GM18505 (cell line): ENCODE data around the gene VAV2.
"Not testable (repeated sequence)": the region's sequence is repeated elsewhere in the genome, so short reads cannot be mapped to it uniquely, and the experiment has no call there.

ENCODE experiments used
- ATAC-seq: cut with Tn5 transposase; IDR thresholded peaks from one replicate; pipeline ENCODE4 v1.9.1; 2021; ENCODE audit not compliant: unreplicated experiment
- POLR2A ChIP-seq: IDR thresholded peaks from 4 replicates; pipeline ENCODE4 v1.6.1; 2011; ENCODE audit warnings: borderline replicate concordance; ENCODE audit not compliant: insufficient read depth, insufficient read length; ENCODE audit errors: extremely low read depth

VAV2 gene

DNA sequence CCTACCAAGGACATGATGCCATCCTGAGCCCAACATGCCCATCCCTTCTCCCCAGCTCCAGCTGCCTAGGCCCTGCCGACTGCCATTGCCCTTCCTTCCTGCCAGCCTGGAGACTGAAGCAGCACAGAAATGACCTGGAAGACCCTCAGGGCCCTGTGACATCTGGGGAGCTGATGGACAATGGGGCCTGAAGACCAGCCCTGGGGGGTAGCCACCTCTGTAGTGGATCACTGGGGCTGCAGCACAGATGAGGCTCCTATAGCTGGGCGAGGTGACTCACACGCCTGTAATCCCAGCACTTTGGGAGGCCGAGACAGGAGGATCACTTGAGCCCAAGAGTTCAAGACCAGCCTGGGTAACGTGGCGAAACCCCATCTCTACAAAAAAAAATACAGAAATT lies 86.6 kb downstream of the VAV2 start:
- no peak for ATAC-seq
- no peak for TF ChIP-seq POLR2A

DNA sequence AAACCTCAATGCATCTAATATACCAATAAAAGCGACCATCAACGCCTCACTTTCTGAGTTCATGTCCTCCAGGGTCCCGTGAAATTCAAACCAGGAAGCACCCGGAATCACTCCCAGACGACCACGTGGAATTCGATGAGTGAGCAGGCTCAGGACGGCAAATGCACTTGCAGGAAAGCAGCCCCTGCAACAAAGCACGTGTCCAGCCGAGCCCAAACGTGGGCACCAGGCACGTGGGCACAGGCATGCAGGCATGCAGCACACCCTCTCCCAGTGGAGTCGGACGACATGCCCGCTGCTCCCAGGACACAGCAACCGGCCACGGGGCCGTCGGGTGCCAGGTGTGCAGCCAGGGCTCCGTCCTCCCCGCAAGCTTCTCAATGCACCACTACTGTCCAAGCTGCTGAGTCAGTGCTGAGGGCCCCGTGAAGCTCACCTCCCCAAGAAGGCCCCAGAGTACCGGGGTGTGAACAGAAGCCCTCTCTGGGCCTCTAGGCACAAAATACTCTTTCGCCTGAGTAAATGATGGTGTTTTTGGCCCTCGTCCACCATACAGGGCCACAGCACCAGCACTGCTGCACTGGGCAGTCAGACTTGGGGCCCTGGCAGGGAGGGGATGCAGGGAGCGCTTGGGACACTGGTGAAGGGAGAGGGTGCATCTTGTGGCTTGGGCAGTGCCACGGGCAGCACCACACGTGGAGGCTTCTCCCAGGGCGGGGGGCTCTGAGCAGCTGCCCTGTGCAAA lies 87.6 kb downstream of the VAV2 start:
- no peak for ATAC-seq
- TF ChIP-seq POLR2A: no peak

DNA sequence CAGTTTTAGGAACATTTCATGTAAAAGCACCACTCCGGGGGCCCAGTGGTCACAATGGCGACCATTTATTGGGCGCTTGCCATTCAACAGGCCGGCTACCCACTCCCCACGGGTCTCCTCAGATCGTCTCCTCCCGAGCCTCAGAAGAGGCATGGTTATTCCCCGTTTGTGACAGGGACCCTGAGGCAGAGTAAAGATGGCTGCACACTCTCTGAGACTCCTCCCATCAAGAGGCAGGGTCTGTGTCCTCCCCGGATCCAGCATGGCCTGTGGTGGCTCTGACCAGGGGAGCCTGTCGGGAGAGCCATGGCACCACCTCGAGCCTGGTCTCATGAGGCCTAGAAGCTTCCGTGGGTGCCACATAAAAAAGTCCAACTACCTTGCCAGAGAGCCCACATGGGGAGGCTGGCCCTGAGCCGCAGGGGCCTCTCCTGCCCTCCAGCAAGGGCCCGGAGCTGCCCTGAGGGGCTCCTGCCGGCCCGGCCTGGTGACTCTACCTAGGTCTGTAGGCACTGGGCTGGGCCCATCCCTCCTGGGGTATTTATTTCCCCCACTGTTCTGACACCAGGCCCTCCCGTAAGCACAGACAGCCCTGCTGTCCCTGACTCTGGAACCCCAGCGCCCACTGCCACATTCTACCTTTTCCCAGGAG lies 90.8 kb downstream of the VAV2 start:
- TF ChIP-seq POLR2A: no peak
- ATAC-seq: no peak

DNA sequence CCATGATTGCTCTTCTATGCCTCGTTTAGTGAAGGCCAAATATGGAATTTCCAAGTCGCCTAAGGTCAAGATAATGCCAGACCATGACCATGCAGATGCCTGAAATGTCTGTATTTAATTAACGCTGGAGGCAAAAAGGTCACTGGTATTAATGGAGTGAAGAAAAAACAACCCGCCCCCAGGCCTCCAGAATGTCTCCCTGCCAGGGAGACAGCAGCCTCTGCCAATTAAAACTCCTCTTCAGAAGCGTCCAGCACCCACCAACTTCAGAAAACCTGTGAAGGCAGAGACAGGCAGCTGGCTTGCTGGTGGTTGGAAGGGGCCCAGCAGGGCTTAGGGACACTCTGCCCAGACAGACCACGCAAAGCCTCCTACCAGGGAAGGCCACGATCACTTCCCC lies 94.4 kb downstream of the VAV2 start:
- TF ChIP-seq POLR2A: no peak

DNA sequence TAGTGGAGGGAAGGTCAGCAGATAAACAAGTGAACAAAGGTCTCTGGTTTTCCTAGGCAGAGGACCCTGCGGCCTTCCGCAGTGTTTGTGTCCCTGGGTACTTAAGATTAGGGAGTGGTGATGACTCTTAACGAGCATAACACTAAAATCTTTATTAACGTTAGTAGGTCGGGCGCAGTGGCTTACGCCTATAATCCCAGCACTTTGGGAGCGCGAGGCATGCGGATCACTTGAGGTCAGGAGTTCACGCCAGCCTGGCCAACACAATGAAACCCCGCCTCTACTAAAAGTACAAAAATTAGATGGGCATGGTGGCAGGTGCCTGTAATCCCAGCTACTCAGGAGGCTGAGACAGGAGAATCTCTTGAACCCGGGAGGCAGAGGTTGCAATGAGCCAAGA lies 96.1 kb downstream of the VAV2 start:
- ATAC-seq: not testable (repeated sequence)

More for the DNA sequence above, 94.4 kb downstream of the VAV2 start:
- no peak for ATAC-seq

DNA sequence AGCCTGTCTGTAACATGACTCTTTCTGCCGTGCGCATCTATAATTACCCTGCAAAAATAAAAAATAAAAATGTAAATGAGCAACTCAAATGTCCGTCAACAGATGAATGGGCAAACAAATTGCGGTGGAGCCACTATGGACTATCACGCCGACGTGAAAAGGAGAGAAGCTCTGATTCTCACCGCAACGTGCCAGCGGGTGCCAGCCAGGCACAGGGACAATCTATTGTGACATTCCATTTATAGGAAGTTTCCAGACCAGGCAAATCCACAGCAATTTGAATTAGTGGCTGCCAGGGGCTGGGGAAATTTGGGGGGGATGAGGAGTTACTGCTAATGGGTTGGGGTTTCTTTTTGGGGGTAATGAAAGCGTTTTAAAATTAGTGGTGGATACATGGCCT lies 96.8 kb downstream of the VAV2 start:
- ATAC-seq: no peak

DNA sequence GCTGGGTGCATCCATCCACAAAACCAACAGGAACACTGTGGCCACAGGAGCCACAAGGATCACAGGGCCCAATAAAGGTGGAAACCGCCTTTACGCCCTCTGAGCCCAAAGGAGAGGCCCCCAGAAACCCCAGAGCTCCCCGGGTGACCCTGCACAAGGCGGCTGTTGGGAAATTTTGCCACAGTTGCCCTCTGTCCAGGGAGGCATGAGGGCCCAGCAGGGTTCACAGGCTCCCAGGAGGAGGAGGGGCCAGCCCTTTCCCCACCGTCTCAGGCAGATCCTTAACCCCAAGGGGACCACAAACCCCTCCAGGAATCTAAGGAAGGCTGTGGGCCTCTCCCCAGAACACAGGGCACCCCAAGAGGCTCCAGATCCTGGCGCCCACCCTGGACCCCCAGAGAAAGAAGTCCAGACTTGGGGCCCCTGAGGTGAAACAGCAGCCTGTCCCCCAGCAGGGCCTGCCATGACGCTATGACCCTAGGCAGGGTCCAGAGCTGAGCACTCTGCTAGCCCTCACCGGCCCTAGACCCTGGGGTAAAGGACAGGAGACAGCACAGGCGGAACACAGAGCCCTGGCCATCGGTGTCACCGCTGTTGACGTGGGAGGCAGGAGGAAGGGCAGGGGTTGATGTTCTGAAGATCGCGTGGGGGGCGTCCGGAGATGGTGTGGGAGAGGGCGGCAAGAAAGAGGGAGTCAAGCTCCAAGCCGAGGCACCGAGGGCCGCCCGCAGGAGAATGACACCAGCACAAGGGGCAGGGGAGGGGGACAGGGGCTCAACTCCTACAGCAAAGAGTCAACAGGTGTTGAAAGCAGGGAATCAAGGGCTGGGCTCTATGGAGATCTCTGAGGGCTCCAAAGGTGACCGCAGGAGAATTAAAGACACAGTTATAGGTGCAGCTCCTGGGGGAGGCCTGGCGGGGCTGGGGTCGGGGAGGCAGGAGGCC lies 97.5 kb downstream of the VAV2 start:
- no peak for TF ChIP-seq POLR2A
- no peak for ATAC-seq

More for the DNA sequence above, 96.8 kb downstream of the VAV2 start:
- no peak for TF ChIP-seq POLR2A

DNA sequence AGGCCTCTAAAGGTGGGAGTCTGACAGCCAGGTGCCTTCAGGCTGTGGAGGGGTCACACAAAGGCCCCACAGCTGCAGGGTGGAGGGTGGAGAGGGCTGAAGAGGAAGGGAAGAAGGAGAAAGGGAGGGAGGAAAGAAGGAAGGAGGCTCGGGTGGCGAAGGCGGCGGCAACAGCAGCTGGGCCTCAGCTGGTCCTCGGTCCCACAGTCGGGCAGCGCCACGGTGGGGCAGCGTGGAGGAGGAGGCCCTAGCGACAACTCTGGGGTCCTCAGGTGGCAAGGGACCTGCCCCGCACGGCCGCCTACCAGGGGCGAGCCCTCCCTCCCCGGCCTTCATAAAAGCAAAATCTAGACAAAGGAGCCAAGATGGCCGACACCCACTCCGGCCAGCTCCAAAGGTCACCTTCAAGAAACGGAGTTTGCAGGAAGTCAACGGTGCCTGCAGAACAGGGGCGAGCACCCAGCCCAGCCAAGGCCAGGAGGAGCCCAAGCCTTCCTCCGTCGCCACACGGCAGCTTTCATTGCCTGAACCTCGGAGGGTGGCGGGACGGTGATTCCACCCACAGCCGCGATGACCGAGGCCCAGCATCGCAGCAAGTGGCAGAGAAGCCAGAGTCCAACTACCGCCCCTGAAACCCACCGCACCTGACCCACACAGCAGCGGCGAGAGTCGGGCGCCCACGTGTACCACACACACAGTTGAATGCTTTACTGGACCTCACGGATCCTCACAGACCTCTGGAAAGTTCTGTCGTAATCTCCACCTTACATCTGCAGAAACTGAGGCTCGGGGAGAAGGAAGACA lies 98.7 kb downstream of the VAV2 start:
- no peak for TF ChIP-seq POLR2A
- ATAC-seq: no peak

DNA sequence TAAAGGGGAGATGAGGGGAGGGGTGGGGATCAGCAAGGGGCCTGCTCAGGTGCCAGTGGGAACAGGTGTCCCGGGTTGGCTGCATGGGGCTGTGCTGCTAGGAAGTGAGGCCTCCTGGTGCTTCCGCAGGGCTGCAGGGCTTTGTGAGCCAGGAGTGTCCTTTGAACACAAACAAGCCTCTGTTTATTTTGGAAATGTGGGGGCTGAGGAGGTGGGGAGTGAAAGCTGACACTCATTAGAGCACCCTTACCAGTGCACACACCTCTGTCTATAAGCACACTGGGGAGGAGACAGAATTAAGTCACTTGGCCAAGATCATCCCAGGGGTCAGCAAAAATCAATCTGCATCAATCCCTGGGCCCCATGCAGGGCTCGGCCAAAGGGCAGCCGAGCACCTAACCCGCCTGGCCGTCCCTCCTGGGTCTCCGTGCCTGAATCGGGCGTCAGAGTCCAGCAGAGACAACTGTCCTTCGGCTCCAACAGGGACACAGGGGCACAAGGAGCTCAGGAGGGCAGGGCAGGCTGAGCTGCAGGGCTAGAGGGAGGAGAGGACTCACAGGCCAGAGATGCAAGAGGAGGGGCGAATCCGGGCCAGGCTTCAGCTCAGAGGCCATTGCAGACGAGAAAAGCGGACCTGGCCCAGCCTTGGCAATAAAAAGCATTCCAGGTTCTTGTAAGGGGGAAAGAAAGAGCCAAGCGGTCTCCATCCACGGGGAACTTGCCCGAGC lies 99.8 kb downstream of the VAV2 start:
- no peak for ATAC-seq

DNA sequence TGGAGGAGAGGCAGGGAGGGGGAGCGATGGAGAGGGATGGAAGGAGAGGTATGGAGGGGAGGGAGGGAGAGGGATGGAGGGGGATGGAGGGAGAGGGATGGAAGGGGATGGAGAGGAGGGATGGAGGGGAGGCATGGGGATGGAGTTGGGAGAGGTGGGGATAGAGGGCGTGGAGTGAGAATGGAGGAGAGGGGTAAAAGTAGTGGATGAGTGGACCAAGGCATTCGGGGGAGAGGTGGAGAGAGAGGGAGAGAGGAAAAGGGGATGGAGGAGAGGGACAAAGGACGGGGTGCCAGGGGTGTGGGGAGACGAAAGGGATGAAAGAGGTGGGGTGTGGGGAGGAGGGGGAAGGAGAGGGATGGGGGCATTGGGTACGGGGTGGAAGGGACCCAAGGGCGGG lies 100.4 kb downstream of the VAV2 start:
- TF ChIP-seq POLR2A: no peak
- ATAC-seq: no peak

More for the DNA sequence above, 99.8 kb downstream of the VAV2 start:
- TF ChIP-seq POLR2A: no peak

DNA sequence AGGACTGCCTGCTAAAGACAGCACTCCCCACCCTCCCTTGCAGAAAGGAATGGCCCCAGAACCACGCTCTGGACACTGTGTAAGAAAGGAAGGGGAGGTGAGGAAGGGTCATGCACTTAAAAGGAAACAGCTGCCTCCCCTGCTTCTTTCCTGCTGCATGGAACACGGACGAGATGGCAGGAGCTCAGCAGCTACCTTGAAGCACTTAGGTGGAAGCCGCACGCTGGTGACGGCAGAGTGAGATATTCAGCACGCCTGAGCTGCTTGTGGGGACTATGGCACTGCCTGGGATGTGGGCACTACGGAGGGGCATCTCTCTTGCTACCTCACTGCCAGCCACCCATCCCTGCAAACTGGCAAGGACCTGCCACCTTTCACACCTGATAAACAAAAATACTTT lies 101.5 kb downstream of the VAV2 start:
- no peak for TF ChIP-seq POLR2A
- no peak for ATAC-seq

DNA sequence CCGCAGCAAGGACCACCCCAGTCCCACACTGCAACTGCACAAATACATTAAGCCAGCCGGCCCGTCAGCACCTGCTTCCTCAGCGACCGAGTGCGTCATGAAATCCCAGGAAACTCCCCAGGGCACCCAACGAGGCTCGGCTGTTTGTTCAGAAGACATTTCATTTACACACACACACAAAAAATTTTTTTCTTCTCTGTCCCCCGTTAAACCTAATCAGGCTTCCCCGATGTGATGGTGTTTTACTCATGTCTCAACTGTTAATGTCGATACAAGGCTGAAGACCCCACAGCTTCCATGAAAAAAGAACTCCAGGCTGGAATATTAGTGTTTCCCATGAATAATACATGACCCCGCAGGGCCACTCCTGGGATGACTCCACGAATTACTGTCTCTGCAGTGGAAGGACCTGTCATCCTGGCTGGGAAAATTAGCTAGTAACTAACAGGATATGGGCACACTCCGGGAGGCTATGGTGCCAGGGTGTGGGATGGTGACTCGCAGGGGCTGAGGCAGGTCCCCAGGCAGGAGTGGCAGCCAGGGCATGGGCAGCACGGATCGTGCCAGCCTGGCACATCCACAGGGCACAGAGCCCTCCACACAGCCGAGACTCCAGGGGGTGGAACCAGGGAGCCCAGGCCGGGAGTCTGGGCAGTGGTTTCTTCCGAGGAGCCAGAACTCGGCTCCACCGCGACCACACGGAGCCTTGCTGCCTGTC lies 102.4 kb downstream of the VAV2 start:
- TF ChIP-seq POLR2A: no peak

DNA sequence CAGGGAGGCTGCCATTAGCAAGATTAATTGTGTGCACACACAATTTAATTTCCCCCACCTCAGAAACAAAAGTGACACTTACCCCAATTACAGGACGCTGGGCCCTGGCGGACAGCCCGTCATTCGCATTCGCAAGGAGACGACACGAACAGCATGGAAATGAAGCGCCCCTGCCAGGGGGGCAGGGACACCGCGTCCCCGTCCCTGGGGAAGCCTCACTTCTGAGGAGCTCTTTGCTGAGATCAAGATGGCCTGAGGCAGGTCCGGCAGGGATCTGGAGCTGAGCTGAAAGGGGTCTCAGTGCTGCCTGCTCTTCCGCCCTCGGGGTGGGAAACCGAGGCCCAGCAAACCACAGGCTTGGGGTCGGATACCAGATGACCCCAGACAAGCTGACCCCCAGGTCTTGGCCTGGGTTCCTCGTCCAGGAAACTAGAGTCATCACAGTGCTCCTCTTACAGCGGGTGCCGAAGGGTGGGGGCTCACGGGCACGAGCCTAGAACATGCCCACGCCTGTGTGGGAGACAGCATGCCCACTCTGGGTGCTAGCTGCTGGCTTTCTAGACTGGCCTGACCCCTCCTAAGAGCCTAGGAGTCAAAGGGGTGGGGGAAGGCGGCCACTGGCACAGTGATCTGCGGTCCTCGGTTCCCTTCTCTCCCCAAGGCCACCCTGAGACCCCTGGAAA lies 103.2 kb downstream of the VAV2 start:
- ATAC-seq: no peak
- no peak for TF ChIP-seq POLR2A

More for the DNA sequence above, 102.4 kb downstream of the VAV2 start:
- no peak for ATAC-seq
